ENCODE results near the gene NIP7. TPM values are rescaled to one million over a fixed set of nuclear protein-coding genes. Genes with fewer than 3 reads are reported as not detected.
"Not testable (repeated sequence)": the region's sequence is repeated elsewhere in the genome, so short reads cannot be mapped to it uniquely, and the experiment has no call there.

Gene NIP7
- total RNA-seq, 1 donor: 27.9 TPM

DNA sequence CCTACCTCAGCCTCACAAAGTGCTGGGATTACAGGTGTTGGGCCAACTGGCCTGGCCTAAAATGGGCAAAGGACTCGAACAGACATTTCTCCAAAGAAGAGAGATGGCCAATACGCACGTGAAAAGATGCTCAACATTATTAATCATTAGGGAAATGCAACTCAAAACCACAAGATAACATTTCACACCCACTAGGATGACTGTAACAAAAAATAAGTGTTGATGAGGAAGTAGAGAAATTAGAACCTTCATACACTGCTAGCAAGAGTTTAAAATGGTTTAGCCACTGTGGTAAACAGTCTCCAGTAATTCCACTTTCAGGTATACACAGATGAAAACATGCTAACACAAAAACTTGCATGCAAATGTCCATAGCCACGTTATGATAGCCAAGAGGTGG lies 6.4 kb downstream of the NIP7 start:
- no peak for DNase-seq (ENCODE audit: low read depth)
- no peak overlapping the region for H3K4me3 ChIP-seq (ENCODE audit: low read depth, low read length)
- TF ChIP-seq, protein P1, sequence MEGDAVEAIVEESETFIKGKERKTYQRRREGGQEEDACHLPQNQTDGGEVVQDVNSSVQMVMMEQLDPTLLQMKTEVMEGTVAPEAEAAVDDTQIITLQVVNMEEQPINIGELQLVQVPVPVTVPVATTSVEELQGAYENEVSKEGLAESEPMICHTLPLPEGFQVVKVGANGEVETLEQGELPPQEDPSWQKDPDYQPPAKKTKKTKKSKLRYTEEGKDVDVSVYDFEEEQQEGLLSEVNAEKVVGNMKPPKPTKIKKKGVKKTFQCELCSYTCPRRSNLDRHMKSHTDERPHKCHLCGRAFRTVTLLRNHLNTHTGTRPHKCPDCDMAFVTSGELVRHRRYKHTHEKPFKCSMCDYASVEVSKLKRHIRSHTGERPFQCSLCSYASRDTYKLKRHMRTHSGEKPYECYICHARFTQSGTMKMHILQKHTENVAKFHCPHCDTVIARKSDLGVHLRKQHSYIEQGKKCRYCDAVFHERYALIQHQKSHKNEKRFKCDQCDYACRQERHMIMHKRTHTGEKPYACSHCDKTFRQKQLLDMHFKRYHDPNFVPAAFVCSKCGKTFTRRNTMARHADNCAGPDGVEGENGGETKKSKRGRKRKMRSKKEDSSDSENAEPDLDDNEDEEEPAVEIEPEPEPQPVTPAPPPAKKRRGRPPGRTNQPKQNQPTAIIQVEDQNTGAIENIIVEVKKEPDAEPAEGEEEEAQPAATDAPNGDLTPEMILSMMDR (IDR thresholded peaks at IDR 0.05; ENCODE audit: insufficient read depth, low read length): no peak

DNA sequence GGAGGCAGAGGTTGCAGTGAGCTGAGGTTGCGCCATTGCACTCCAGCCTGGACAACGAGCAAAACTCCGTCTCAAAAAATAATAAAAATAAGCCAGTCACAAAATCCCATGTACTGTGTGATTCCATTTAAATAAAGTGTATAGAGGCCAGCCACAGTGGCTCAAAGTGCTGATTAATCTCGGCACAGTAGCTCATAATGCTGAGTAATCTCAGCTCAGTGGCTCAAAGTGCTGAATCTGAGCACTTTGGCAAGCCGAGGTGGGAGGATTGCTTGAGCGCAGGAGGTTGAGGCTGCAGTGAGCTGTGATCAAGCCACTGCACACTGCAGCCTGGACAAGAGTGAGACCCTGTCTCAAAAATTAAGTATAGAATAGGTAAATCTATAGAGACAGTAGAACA lies 7.1 kb downstream of the NIP7 start:
- TF ChIP-seq, protein P1 (IDR thresholded peaks at IDR 0.05; ENCODE audit: insufficient read depth, low read length): no peak
- no peak for DNase-seq (ENCODE audit: low read depth)
- no peak overlapping the region for H3K4me3 ChIP-seq (ENCODE audit: low read depth, low read length)

DNA sequence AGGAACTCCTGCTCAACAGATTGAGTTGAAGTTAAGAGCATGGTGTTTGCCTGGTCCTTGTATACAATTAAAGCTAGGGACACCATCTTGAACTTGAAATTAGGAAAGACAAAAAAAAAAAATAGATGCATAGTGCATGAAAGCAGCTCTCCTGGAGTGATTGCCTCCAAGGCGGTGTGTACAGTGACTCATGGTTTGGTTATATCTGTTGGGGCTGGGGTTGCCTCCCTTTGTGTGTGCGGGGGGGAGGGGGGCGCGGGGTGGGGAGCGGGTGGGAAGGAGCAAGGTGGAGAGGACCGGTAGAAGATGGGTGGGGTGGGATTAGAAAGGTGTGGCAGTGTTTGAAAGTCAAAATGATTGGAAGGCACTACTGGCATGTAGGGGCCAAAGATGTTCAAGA lies 8.7 kb downstream of the NIP7 start:
- DNase-seq (ENCODE audit: low read depth): no peak
- TF ChIP-seq, protein P1 (IDR thresholded peaks at IDR 0.05; ENCODE audit: insufficient read depth, low read length): no peak
- H3K4me3 ChIP-seq (ENCODE audit: low read depth, low read length): no peak overlapping the region

DNA sequence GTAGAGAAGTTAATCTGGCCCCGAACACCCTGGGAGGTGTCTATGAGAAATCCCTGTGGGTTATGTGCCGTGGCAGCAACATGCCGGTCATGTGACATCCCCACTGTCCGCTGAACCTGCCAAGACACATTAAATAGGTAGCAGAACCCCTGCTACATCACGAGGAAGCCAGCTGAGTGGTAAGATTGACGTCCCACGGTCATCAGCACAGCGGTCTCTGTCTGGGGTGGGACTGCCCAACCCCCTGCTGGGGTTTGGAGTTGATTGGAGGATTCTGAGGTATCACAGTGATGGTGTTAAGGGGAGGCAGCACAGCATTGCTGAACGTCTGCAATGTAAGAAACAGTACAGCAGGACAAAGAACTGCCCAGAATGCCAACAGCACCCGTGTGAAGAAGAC lies 10.0 kb downstream of the NIP7 start:
- TF ChIP-seq, protein P1 (IDR thresholded peaks at IDR 0.05; ENCODE audit: insufficient read depth, low read length): no peak
- H3K4me3 ChIP-seq (ENCODE audit: low read depth, low read length): no peak overlapping the region
- DNase-seq (ENCODE audit: low read depth): no peak

DNA sequence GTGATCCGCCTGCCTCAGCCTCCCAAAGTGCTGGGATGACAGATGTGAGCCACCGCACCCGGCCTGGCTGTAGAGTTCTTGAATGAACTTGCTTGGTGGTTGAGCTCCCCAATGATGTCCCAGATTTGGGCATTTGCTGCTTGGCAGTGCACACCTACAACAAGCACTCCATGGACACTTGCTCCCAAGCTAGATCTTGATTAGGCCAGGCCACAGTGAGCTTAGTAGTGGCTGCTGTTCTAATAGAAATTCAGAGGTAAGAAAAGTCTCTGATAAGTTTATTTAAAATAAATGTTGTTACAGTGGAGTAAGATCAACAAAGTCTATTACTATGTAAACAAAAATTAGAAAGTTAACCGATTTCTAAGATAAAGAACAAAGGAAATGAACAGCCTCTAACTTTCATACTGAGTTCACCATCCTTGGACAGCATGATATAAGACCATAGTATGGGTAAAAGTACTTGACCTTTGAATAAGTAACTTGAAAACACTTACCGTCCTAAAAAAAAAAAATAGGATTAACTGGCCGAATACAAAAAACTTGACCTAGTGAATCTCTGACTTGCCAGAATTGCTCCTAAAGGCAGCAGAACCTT lies 11.1 kb downstream of the NIP7 start:
- TF ChIP-seq, protein P1 (IDR thresholded peaks at IDR 0.05; ENCODE audit: insufficient read depth, low read length): no peak
- no peak overlapping the region for H3K4me3 ChIP-seq (ENCODE audit: low read depth, low read length)

DNA sequence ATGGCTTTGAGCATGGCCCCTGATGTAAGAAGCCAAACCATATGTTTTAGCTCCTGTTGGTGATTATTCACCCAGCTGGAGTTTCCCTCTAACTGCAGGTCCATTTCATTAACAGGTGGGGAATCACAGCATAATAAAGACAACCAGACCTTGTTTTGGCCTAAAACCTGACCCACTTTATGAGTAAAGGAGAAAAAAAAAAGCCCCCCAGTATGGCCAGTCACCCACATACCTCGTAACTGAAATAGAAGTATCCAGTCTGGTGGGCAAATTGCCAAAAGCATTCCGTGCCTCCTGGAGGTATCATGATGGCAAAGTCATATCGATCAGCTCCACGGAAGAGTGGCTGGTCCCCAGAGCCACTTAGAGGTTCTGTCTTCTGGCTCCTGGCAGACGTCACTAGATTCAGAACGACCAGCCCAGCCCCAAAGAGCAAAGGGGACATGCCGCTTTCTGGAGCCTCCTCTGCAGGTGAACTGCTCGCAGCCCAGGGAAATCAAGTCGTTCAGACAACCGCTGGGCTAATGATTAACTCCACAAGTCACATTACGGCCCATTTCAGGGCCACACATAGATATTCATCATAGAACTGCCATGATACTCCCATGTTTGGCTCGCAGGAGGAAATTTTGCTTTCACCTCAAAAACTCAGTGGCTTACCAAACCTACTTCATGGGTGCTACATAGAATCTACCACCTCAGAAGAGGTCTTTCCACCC lies 11.9 kb downstream of the NIP7 start, which contains the start of gene TMED6:
Gene TMED6, minus strand, starts transcription at position 478 of the 719 bp plus-strand sequence. Its CDS starts 33 bp downstream, at position 445.
- TF ChIP-seq, protein P1 (IDR thresholded peaks at IDR 0.05; ENCODE audit: insufficient read depth, low read length): no peak
- no peak for DNase-seq (ENCODE audit: low read depth)
- H3K4me3 ChIP-seq (ENCODE audit: low read depth, low read length): no peak within 1 kb of the TSS

More for the DNA sequence above, 11.1 kb downstream of the NIP7 start:
- no peak for DNase-seq (ENCODE audit: low read depth)

DNA sequence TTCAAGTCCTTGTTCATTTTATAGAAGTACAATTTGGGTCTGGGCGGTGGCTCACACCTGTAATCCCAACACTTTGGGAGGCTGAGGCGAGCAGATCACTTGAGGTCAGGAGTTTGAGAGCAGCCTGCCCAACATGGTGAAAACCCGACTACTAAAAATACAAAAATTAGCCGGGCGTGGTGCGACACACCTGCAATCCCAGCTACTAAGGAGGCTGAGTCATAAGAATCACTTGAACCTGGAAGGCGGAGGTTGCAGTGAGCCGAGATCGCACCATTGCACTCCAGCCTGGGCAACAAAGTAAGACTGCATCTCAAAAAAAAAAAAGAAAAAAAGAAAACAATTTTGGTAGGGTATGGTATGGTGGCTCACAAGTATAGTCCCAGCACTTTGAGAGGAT lies 20.5 kb downstream of the NIP7 start:
- not testable (repeated sequence) for DNase-seq (ENCODE audit: low read depth); H3K4me3 ChIP-seq (ENCODE audit: low read depth, low read length)

All from fibroblast of the aortic adventitia (primary cell).